ENCODE measurements around the gene WWC1.

GRCh38 chr5:168502563-168503237 is 211.3 kb downstream of the WWC1 start:
- TF ChIP-seq POLR2A (IDR thresholded peaks at IDR 0.05; ENCODE audit: extremely low read depth, insufficient read length) (no peak), CTCF (IDR thresholded peaks at IDR 0.05; ENCODE audit: low read depth, low read length) (no peak)
